ENCODE results near the gene PAK6. TPM values are rescaled to one million over a fixed set of nuclear protein-coding genes. Genes with fewer than 3 reads are reported as not detected.

The PAK6 gene
- total and polyA plus RNA-seq, 4 donors = 0.05 to 0.17 (median 0.10) TPM

DNA sequence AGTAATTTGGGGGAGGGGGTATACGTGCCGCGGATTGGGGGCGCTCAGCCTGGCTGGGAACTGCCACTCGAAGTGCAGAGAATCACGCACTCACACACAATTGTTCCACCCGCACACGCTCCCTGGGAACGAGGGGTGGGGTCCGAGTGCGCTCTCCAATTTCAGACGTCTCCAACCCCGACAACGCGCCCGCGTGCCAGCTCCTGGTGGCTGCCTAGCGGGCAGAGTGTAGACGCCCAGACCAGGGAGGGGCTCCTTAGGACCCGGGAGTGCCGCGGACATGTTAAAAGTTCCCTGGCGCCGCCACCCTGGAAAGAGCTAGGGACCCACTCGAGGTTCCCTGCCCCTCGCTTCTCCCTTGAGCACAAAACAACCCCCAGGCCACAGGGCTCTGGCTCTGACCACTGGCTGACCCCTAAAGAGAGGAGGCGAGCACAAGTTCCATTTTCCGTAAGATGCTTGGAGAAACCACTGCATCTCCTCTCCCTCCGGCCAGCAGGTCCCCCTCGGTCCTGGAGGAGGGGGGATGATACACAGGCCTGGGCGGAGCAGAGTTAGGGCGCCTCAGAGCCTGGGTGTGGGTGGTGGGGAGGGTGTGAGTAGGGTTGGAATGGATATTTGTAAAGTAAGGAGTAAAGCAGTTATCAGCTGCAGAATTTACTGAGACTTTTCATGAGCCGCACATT lies 44.9 kb downstream of the PAK6 start (continued):
- TF ChIP-seq, protein P1, sequence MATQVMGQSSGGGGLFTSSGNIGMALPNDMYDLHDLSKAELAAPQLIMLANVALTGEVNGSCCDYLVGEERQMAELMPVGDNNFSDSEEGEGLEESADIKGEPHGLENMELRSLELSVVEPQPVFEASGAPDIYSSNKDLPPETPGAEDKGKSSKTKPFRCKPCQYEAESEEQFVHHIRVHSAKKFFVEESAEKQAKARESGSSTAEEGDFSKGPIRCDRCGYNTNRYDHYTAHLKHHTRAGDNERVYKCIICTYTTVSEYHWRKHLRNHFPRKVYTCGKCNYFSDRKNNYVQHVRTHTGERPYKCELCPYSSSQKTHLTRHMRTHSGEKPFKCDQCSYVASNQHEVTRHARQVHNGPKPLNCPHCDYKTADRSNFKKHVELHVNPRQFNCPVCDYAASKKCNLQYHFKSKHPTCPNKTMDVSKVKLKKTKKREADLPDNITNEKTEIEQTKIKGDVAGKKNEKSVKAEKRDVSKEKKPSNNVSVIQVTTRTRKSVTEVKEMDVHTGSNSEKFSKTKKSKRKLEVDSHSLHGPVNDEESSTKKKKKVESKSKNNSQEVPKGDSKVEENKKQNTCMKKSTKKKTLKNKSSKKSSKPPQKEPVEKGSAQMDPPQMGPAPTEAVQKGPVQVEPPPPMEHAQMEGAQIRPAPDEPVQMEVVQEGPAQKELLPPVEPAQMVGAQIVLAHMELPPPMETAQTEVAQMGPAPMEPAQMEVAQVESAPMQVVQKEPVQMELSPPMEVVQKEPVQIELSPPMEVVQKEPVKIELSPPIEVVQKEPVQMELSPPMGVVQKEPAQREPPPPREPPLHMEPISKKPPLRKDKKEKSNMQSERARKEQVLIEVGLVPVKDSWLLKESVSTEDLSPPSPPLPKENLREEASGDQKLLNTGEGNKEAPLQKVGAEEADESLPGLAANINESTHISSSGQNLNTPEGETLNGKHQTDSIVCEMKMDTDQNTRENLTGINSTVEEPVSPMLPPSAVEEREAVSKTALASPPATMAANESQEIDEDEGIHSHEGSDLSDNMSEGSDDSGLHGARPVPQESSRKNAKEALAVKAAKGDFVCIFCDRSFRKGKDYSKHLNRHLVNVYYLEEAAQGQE (IDR thresholded peaks at IDR 0.05) = no peak
- no peak for TF ChIP-seq TAF1 (conservative IDR thresholded peaks at IDR 0.05)

DNA sequence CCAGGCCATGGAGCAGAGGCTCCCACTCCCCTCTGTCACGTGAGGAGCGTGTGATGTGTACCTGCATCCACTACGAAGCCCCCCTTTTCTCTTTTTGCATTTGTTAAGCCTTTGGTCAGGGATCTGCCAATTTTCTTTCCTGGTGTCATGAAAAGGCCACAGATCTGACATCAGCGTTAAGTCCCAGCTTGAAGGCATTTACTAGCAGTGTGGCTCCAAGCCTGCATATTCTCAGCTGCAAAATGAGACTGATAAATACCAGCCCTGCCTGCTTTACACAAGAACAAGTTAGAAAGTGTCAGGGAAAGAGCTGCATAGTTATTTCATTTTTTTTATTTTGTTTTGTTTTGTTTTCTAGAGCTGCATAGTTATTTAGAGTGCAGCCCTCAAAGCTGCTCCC lies 46.3 kb downstream of the PAK6 start:
- no peak overlapping the region for H3K27ac ChIP-seq (ENCODE audit: low read depth in 1 of 2, low read length in 2 of 2)
- H3K27me3 ChIP-seq (ENCODE audit: control insufficient read depth in 4 of 4, insufficient read depth in 4 of 4, low read length in 3 of 4) = peaks cover 0 to 8% (median 2%) of the 10 kb centered on the region in 4 donors
- no peak overlapping the region for H3K4me3 ChIP-seq (ENCODE audit: low read depth in 1 of 3, low read length in 3 of 3)
- H3K9me3 ChIP-seq (ENCODE audit: control insufficient read depth in 4 of 4, low read length in 3 of 4) = no peaks in the 10 kb centered on the region
- DNase-seq (ENCODE audit: low spot score) = no peak
- TF ChIP-seq YY1 (IDR thresholded peaks at IDR 0.05) = no peak
- TF ChIP-seq, protein P2, sequence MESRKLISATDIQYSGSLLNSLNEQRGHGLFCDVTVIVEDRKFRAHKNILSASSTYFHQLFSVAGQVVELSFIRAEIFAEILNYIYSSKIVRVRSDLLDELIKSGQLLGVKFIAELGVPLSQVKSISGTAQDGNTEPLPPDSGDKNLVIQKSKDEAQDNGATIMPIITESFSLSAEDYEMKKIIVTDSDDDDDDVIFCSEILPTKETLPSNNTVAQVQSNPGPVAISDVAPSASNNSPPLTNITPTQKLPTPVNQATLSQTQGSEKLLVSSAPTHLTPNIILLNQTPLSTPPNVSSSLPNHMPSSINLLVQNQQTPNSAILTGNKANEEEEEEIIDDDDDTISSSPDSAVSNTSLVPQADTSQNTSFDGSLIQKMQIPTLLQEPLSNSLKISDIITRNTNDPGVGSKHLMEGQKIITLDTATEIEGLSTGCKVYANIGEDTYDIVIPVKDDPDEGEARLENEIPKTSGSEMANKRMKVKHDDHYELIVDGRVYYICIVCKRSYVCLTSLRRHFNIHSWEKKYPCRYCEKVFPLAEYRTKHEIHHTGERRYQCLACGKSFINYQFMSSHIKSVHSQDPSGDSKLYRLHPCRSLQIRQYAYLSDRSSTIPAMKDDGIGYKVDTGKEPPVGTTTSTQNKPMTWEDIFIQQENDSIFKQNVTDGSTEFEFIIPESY (IDR thresholded peaks at IDR 0.05) = no peak
- TF ChIP-seq, protein P3, sequence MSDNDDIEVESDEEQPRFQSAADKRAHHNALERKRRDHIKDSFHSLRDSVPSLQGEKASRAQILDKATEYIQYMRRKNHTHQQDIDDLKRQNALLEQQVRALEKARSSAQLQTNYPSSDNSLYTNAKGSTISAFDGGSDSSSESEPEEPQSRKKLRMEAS (IDR thresholded peaks at IDR 0.05) = no peak
- no peak for TF ChIP-seq RAD21 (IDR thresholded peaks at IDR 0.05)
- no peak for TF ChIP-seq RXRA (IDR thresholded peaks at IDR 0.05)
- no peak for TF ChIP-seq EGR1 (IDR thresholded peaks at IDR 0.05; ENCODE audit: low read depth in 2 of 2)
- no peak for TF ChIP-seq JUND (IDR thresholded peaks at IDR 0.05)
- no peak for TF ChIP-seq GABPA (IDR thresholded peaks at IDR 0.05 in 1 of 2, conservative IDR thresholded peaks at IDR 0.05 in 1 of 2)
- no peak overlapping the region for H3K9ac ChIP-seq (ENCODE audit: low read depth in 1 of 2, low read length in 2 of 2)
- H3K4me1 ChIP-seq (ENCODE audit: control insufficient read depth in 4 of 4, insufficient read depth in 4 of 4, low read length in 3 of 4) = peaks cover 6 to 31% (median 18%) of the 10 kb centered on the region in 4 donors
- WGBS = 92% methylated on average over 4 of the region's 4 CpGs
- H3K36me3 ChIP-seq (ENCODE audit: control insufficient read depth in 4 of 4, insufficient read depth in 3 of 4, low read depth in 1 of 4, low read length in 3 of 4) = no peaks in the 10 kb centered on the region

GRCh38 chr15:40285554-40286011 lies 46.7 kb downstream of the PAK6 start:
- TF ChIP-seq TAF1 (conservative IDR thresholded peaks at IDR 0.05) (no peak), YY1 (IDR thresholded peaks at IDR 0.05) (no peak), SP1 (IDR thresholded peaks at IDR 0.05) (no peak), HNF4A (conservative IDR thresholded peaks at IDR 0.05) (no peak), NR2F2 (IDR thresholded peaks at IDR 0.05) (no peak), RAD21 (IDR thresholded peaks at IDR 0.05) (no peak), JUND (IDR thresholded peaks at IDR 0.05) (no peak), HNF4G (IDR thresholded peaks at IDR 0.05) (no peak)
- TF ChIP-seq, protein P4, sequence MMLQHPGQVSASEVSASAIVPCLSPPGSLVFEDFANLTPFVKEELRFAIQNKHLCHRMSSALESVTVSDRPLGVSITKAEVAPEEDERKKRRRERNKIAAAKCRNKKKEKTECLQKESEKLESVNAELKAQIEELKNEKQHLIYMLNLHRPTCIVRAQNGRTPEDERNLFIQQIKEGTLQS (IDR thresholded peaks at IDR 0.05) = no peak
- TF ChIP-seq, protein P2 (IDR thresholded peaks at IDR 0.05) = no peak
- Histone ChIP-seq H3K27me3 (ENCODE audit: control insufficient read depth in 4 of 4, insufficient read depth in 4 of 4, low read length in 3 of 4) (peaks cover 0 to 5% (median 2%) of the 10 kb centered on the region in 4 donors), H3K36me3 (ENCODE audit: control insufficient read depth in 4 of 4, insufficient read depth in 3 of 4, low read depth in 1 of 4, low read length in 3 of 4) (no peaks in the 10 kb centered on the region), H3K4me3 (ENCODE audit: low read depth in 1 of 3, low read length in 3 of 3) (no peak overlapping the region), H3K27ac (ENCODE audit: low read depth in 1 of 2, low read length in 2 of 2) (no peak overlapping the region), H3K9ac (ENCODE audit: low read depth in 1 of 2, low read length in 2 of 2) (no peak overlapping the region), H3K4me1 (ENCODE audit: control insufficient read depth in 4 of 4, insufficient read depth in 4 of 4, low read length in 3 of 4) (peaks cover 6 to 31% (median 18%) of the 10 kb centered on the region in 4 donors), H3K9me3 (ENCODE audit: control insufficient read depth in 4 of 4, low read length in 3 of 4) (no peaks in the 10 kb centered on the region)
- 57% methylated on average over 1 of the region's 1 CpG for WGBS
- DNase-seq (ENCODE audit: low spot score) = no peak

Data from liver (tissue), 9 donors.